Measurements from ENCODE around the gene NET1.

DNA sequence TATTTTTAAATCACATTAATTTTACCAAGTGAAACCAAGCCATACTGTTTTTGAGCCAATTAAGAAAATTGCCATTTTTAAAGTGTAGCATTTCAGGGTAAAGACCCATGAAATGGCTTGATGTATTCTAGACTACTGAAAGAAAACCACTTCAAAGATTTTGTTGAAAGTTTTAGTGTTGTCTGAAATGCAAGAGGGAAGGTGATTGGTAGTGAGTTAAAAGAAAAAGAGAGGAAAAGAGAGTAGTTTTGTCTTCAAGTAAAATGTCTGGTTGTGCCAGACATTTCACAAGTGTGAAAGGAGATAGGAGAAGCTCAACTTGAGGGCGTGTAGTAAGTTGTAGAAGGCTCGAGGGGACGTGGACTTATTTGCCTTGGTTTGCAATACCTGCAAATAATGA is 45.4 kb downstream of the NET1 start:
- TF ChIP-seq, protein P1, sequence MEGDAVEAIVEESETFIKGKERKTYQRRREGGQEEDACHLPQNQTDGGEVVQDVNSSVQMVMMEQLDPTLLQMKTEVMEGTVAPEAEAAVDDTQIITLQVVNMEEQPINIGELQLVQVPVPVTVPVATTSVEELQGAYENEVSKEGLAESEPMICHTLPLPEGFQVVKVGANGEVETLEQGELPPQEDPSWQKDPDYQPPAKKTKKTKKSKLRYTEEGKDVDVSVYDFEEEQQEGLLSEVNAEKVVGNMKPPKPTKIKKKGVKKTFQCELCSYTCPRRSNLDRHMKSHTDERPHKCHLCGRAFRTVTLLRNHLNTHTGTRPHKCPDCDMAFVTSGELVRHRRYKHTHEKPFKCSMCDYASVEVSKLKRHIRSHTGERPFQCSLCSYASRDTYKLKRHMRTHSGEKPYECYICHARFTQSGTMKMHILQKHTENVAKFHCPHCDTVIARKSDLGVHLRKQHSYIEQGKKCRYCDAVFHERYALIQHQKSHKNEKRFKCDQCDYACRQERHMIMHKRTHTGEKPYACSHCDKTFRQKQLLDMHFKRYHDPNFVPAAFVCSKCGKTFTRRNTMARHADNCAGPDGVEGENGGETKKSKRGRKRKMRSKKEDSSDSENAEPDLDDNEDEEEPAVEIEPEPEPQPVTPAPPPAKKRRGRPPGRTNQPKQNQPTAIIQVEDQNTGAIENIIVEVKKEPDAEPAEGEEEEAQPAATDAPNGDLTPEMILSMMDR (IDR thresholded peaks at IDR 0.05; ENCODE audit: low read depth, low read length) = no peak
- no peak for TF ChIP-seq EZH2phosphoT487 (IDR thresholded peaks at IDR 0.05; ENCODE audit: low read depth)
